Measurements from ENCODE around the gene CBFA2T2.

CBFA2T2 gene

GRCh38 chr20:33647603-33648395, 157.9 kb downstream of the CBFA2T2 start:
- no peak for DNase-seq (ENCODE audit: extremely low read depth in 1 of 2, low read depth in 1 of 2)

GRCh38 chr20:33648396-33649004, 158.6 kb downstream of the CBFA2T2 start:
- no peak for DNase-seq (ENCODE audit: extremely low read depth in 1 of 2, low read depth in 1 of 2)

DNA sequence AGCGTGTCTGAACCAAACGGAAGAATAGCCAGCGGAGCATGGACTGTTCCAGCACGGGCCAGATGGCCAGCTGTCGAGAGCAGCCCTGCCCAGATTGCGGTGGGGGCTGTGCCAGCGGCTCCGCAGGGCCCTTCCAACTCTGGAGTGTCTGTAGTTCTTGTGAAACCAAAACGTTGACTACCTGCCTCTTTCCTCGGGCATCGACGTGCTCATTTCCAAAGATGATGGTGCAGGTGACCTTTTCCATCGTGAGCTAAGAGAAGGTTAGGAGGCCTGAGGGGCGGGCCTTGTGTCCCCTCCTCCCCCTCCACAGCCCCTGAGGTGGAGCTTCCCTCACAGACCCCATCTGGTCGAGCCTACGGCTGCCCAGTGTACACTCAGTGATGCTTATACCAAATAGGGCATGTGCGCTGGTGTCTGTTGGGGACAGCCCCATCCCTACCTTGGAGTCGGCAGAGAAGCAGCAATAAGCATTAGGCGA, 159.3 kb downstream of the CBFA2T2 start:
- DNase-seq (ENCODE audit: extremely low read depth in 1 of 2, low read depth in 1 of 2) = no peak

DNA sequence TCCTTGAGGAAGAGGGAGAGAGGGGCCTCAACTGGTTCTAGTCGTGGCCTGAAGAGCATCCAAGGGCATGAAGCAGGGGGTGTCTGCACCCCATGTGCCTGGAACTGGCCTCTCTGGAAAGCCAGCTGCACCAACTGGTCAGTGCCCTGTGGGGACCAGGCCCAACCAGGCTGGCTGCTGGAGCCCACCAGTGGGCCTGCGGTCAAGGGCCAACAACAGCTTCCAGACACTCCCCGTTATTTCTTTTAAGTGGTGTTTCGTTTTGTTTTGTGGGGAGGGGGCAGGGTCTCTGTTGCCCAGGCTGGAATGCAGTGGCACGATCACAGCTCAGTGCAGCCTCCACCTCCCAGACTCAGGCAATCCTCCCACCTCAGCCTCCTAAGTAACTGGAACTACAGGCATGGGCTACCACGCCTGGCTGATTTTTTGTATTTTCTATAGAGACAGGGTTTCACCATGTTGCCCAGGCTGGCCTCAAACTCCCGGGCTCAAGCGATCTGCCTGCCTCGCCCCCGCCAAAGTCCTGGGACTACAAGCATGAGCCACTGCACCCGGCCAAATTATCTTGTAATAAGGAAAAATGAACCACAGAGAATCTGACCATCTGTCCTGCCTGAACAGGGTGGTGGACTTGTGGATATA, 160.3 kb downstream of the CBFA2T2 start:
- no peak for DNase-seq (ENCODE audit: extremely low read depth in 1 of 2, low read depth in 1 of 2)

- no peak for DNase-seq (ENCODE audit: extremely low read depth in 1 of 2, low read depth in 1 of 2)
Observed at GRCh38 chr20:33650753-33651561, 161.1 kb downstream of the CBFA2T2 start.

- DNase-seq (ENCODE audit: extremely low read depth in 1 of 2, low read depth in 1 of 2) = no peak
Observed at GRCh38 chr20:33651562-33652048, 161.7 kb downstream of the CBFA2T2 start.

GRCh38 chr20:33653218-33653899, 163.5 kb downstream of the CBFA2T2 start:
- peak in 1 of 2 donors; percentile 13 for DNase-seq (ENCODE audit: extremely low read depth in 1 of 2, low read depth in 1 of 2)

- no peak for DNase-seq (ENCODE audit: extremely low read depth in 1 of 2, low read depth in 1 of 2)
Observed at GRCh38 chr20:33653900-33654596, 164.2 kb downstream of the CBFA2T2 start.

GRCh38 chr20:33654680-33655161, 164.8 kb downstream of the CBFA2T2 start:
- no peak for DNase-seq (ENCODE audit: extremely low read depth in 1 of 2, low read depth in 1 of 2)

- no peak for DNase-seq (ENCODE audit: extremely low read depth in 1 of 2, low read depth in 1 of 2)
Observed at GRCh38 chr20:33655164-33655563, 165.3 kb downstream of the CBFA2T2 start.

DNA sequence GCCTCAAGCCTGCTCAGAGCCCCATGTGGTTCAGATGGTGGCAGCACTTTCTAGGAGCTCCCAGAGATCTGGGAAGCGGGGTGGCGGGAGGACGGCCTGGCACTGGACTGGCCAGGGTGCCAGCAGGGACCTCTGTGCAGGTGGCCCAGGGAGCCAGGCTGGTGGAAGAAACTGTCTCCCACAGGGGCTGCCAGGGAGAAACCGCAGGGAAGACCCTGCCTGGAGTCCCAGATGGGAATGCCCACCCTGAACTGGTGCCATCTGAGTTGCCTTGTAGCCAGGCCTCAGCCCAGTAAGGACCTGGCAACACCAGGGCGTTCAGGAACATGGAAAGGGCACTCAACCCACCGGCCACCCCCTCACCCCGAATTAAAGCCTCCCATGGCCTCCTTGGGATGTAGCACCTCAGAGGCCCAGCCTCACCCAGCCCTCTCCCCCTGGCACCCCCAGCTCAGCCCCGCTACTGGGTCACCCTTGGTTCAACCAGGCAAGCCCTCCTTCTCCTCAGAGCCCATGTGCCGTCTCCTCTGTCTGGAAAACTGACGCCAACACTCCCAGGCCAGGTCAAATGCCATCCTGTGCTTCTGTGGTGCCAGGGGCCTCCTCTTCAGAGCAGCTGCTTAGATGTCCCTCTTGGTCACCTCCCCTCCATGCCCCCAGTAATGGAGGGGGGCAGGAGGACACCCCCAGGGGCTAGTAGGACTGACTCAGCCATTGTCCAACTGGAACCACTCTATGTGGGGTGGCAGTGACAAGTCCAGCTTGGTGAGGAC, 166.3 kb downstream of the CBFA2T2 start:
- no peak for DNase-seq (ENCODE audit: extremely low read depth in 1 of 2, low read depth in 1 of 2)

GRCh38 chr20:33656783-33657703, 167.1 kb downstream of the CBFA2T2 start:
- no peak for DNase-seq (ENCODE audit: extremely low read depth in 1 of 2, low read depth in 1 of 2)

DNA sequence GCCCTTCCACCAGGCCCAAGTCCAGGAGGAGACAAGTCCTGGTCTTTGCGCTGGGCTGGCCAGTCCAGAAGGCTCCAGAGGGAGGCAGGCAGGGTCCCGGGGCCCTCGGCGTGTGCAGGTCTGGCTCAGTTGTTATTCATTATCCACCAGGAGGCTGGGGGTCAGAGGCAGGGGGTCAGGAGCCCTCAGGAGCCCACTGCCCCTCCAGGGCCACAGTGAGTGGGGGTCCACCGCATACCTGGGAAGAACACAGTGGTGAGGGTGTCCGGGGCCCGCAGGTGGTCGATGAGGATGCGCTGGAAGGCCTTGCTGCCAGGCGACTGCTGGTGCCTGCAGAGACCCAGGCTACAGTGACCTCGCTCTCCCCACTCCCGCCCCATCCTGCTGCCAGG, 167.8 kb downstream of the CBFA2T2 start:
- DNase-seq (ENCODE audit: extremely low read depth in 1 of 2, low read depth in 1 of 2) = no peak

DNA sequence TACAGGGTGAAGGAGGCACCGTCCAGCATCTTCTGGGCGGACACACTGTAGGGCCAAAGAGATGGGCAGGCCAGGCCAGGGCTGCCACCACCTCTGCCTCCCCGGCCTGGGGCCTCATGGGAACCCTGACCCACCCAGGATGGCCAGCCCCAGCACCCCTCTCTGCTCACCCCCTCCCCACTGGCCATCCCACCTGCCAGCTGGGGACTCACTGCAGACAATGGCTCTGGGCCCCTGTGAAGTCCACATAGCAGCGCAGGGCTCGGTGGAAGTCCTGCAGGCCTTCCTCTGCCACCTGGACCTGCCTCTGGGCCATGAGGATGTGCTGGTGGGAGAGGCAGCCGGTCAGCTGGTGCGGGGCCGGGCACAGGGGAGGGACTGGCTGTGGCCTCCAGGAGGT, 168.6 kb downstream of the CBFA2T2 start:
- no peak for DNase-seq (ENCODE audit: extremely low read depth in 1 of 2, low read depth in 1 of 2)

GRCh38 chr20:33658929-33659328, 169.0 kb downstream of the CBFA2T2 start:
- DNase-seq (ENCODE audit: extremely low read depth in 1 of 2, low read depth in 1 of 2) = no peak

GRCh38 chr20:33659341-33660034, 169.6 kb downstream of the CBFA2T2 start:
- DNase-seq (ENCODE audit: extremely low read depth in 1 of 2, low read depth in 1 of 2) = no peak

GRCh38 chr20:33660035-33660684, 170.3 kb downstream of the CBFA2T2 start:
- no peak for DNase-seq (ENCODE audit: extremely low read depth in 1 of 2, low read depth in 1 of 2)

Data from stimulated activated CD8-positive, alpha-beta memory T cell treated with anti-CD3 and anti-CD28 coated beads, Interleukin-7, amount 100 ng/mL, for 48 hours (primary cell).